A673 (cell line): ENCODE data around the gene PEX5L.

ENCODE experiments used
- CTCF ChIP-seq: fragments of 300-800, 200-600 bp; sonication (generic); conservative IDR thresholded peaks from 2 replicates; pipeline ENCODE4 v1.5.1; 2017; ENCODE audit warnings: low read depth, mild to moderate bottlenecking, antibody characterized with exemption, low read length, moderate library complexity, mixed read lengths
- EZH2 ChIP-seq: fragments of 200-600 bp; sonication (generic); IDR thresholded peaks from 2 replicates; pipeline ENCODE4 v1.6.1; 2017; ENCODE audit warnings: borderline replicate concordance, low read depth, mild to moderate bottlenecking, mixed read lengths, antibody characterized with exemption, low read length; ENCODE audit not compliant: poor library complexity, severe bottlenecking

- TF ChIP-seq CTCF, result no peak
- no peak for TF ChIP-seq EZH2
Observed at GRCh38 chr3:179775416-179776122, 261.2 kb downstream of the PEX5L start.
